ENCODE results near the gene EGFR. TPM values are rescaled to one million over a fixed set of nuclear protein-coding genes. Genes with fewer than 3 reads are reported as not detected.

Gene EGFR
- total and polyA plus RNA-seq, 5 donors from 2014 or later = not detected

DNA sequence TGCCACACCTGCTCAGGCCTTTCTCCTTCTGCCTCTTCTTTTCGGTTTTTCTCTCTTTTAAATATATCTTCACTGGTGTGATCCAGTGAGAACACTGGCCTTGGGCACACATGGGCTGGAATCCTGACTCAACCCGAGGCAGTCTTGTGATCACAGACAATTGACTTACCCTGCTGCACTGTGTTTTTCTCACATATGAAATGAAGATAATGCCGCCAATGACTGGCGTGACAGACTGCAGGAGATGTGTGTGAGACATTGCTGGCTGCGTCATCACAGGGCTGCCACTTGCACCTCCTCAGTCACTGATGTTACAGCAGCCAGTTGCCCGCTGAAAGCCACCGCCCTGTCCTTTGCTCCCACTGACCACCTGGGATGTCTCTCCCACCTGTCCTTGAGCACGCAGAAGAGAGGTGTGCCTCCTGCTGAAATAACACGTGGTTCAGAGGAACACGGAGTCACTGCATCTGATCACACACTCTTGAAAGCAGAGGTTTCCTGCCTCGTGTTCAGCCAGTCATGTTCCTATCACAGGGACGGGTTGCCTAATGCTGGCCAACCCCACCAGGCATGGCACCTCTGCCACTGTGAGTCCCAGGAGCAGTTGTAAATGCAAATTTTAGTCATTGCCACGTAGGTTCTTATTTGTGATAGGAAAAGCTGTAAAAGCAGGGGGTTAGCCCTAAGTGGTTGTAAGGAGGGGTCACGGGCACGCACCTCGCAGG lies 221.8 kb downstream of the EGFR start:
- H3K4me3 Mint-ChIP-seq = no peak overlapping the region
- peaks cover 19% of the 10 kb centered on the region for H3K27me3 Mint-ChIP-seq

GRCh38 chr7:55241958-55242357 lies 223.1 kb downstream of the EGFR start:
- Mint-ChIP-seq H3K36me3 (no peaks in the 10 kb centered on the region), H3K27ac (no peak overlapping the region), H3K9me3 (no peaks in the 10 kb centered on the region), H3K4me3 (no peak overlapping the region), H3K4me1 (no peaks in the 10 kb centered on the region), H3K27me3 (peaks cover 19% of the 10 kb centered on the region)
- no peak for ATAC-seq (ENCODE audit: low read depth in 2 of 2)
- Histone ChIP-seq H3K27ac (ENCODE audit: insufficient read depth, low read length, poor library complexity, severe bottlenecking) (no peak overlapping the region), H3K4me1 (ENCODE audit: control insufficient read depth, insufficient read depth, low read length, poor library complexity, severe bottlenecking) (no peaks in the 10 kb centered on the region), H3K27me3 (ENCODE audit: control insufficient read depth, insufficient read depth, low read length) (peaks cover 3% of the 10 kb centered on the region), H3K9me3 (ENCODE audit: control insufficient read depth in 2 of 2, low read length in 2 of 2) (no peaks in the 10 kb centered on the region), H3K36me3 (ENCODE audit: control insufficient read depth, insufficient read depth, low read length) (no peaks in the 10 kb centered on the region), H3K4me3 (ENCODE audit: low read depth, low read length) (no peak overlapping the region)
- no peak for DNase-seq

More for the DNA sequence above, 221.8 kb downstream of the EGFR start:
- H3K4me3 ChIP-seq (ENCODE audit: low read depth, low read length) = no peak overlapping the region
- Mint-ChIP-seq H3K4me1 (no peaks in the 10 kb centered on the region), H3K9me3 (no peaks in the 10 kb centered on the region), H3K27ac (no peak overlapping the region), H3K36me3 (no peaks in the 10 kb centered on the region)
- no peaks in the 10 kb centered on the region for H3K36me3 ChIP-seq (ENCODE audit: control insufficient read depth, insufficient read depth, low read length)
- ATAC-seq (ENCODE audit: low read depth in 2 of 2) = no peak
- no peak overlapping the region for H3K27ac ChIP-seq (ENCODE audit: insufficient read depth, low read length, poor library complexity, severe bottlenecking)
- H3K27me3 ChIP-seq (ENCODE audit: control insufficient read depth, insufficient read depth, low read length) = peaks cover 3% of the 10 kb centered on the region
- no peaks in the 10 kb centered on the region for H3K9me3 ChIP-seq (ENCODE audit: control insufficient read depth in 2 of 2, low read length in 2 of 2)
- DNase-seq = no peak
- no peaks in the 10 kb centered on the region for H3K4me1 ChIP-seq (ENCODE audit: control insufficient read depth, insufficient read depth, low read length, poor library complexity, severe bottlenecking)

- H3K36me3 ChIP-seq (ENCODE audit: control insufficient read depth, insufficient read depth, low read length) = no peaks in the 10 kb centered on the region
- H3K4me1 ChIP-seq (ENCODE audit: control insufficient read depth, insufficient read depth, low read length, poor library complexity, severe bottlenecking) = no peaks in the 10 kb centered on the region
- peaks cover 19% of the 10 kb centered on the region for H3K27me3 Mint-ChIP-seq
- H3K4me1 Mint-ChIP-seq = no peaks in the 10 kb centered on the region
- H3K4me3 Mint-ChIP-seq = no peak overlapping the region
- H3K27me3 ChIP-seq (ENCODE audit: control insufficient read depth, insufficient read depth, low read length) = peaks cover 3% of the 10 kb centered on the region
- H3K27ac Mint-ChIP-seq = no peak overlapping the region
- H3K4me3 ChIP-seq (ENCODE audit: low read depth, low read length) = no peak overlapping the region
- no peak overlapping the region for H3K27ac ChIP-seq (ENCODE audit: insufficient read depth, low read length, poor library complexity, severe bottlenecking)
- H3K9me3 ChIP-seq (ENCODE audit: control insufficient read depth in 2 of 2, low read length in 2 of 2) = no peaks in the 10 kb centered on the region
- H3K36me3 Mint-ChIP-seq = no peaks in the 10 kb centered on the region
- DNase-seq = no peak
- H3K9me3 Mint-ChIP-seq = no peaks in the 10 kb centered on the region
- no peak for ATAC-seq (ENCODE audit: low read depth in 2 of 2)
These were observed 223.8 kb downstream of the EGFR start for GRCh38 chr7:55242613-55243012.

DNA sequence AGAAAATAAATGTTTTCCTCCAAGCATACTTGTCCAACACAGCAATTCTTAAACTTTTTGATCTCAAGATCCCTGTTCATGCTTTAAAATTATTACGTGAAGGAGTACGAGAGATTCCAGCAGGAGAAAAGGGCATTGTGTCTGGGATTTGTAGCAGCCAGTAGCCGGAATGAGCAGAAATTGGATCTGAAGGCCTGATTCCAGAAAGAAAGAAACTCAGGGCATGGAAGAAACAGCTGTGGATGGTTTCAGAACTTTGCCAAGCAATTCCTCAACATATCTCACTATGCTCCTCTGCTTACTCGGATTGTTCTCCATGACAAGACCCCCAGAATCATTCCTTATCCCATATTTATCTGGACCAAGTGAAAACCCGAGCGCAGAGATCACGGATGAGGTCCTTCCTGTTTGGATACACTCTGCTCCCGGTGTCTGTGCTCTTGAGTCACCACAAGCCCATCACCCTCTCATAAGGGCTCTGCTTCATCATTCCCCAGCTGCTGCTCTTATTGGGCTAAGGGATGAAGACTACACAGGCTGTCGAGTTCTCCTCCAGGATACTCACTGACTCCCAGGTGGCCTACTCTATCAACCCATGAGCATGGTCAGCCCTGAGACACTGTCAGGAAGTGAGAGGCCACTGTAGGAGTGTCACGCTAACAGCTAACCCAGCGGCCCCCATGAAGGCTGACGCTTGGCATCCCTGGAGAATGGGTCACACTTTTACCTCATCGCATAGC lies 225.4 kb downstream of the EGFR start:
- H3K4me3 Mint-ChIP-seq = no peak overlapping the region
- H3K4me1 Mint-ChIP-seq = no peaks in the 10 kb centered on the region
- no peaks in the 10 kb centered on the region for H3K9me3 ChIP-seq (ENCODE audit: control insufficient read depth in 2 of 2, low read length in 2 of 2)
- DNase-seq (no peak), ATAC-seq (ENCODE audit: low read depth in 2 of 2) (no peak)
- H3K9me3 Mint-ChIP-seq = no peaks in the 10 kb centered on the region
- no peak overlapping the region for H3K27ac ChIP-seq (ENCODE audit: insufficient read depth, low read length, poor library complexity, severe bottlenecking)
- no peaks in the 10 kb centered on the region for H3K36me3 ChIP-seq (ENCODE audit: control insufficient read depth, insufficient read depth, low read length)
- no peaks in the 10 kb centered on the region for H3K4me1 ChIP-seq (ENCODE audit: control insufficient read depth, insufficient read depth, low read length, poor library complexity, severe bottlenecking)
- peaks cover 19% of the 10 kb centered on the region for H3K27me3 Mint-ChIP-seq
- no peak overlapping the region for H3K4me3 ChIP-seq (ENCODE audit: low read depth, low read length)
- peaks cover 3% of the 10 kb centered on the region for H3K27me3 ChIP-seq (ENCODE audit: control insufficient read depth, insufficient read depth, low read length)
- no peak overlapping the region for H3K27ac Mint-ChIP-seq
- H3K36me3 Mint-ChIP-seq = no peaks in the 10 kb centered on the region

GRCh38 chr7:55245271-55245723 lies 226.5 kb downstream of the EGFR start:
- Mint-ChIP-seq H3K27ac (no peak overlapping the region), H3K27me3 (peaks cover 13% of the 10 kb centered on the region), H3K36me3 (no peaks in the 10 kb centered on the region), H3K4me1 (no peaks in the 10 kb centered on the region), H3K9me3 (no peaks in the 10 kb centered on the region), H3K4me3 (no peak overlapping the region)
- H3K9me3 ChIP-seq (ENCODE audit: control insufficient read depth in 2 of 2, low read length in 2 of 2) = no peaks in the 10 kb centered on the region
- H3K27me3 ChIP-seq (ENCODE audit: control insufficient read depth, insufficient read depth, low read length) = peaks cover 3% of the 10 kb centered on the region
- H3K4me1 ChIP-seq (ENCODE audit: control insufficient read depth, insufficient read depth, low read length, poor library complexity, severe bottlenecking) = no peaks in the 10 kb centered on the region
- H3K36me3 ChIP-seq (ENCODE audit: control insufficient read depth, insufficient read depth, low read length) = no peaks in the 10 kb centered on the region
- no peak for ATAC-seq (ENCODE audit: low read depth in 2 of 2)
- H3K27ac ChIP-seq (ENCODE audit: insufficient read depth, low read length, poor library complexity, severe bottlenecking) = no peak overlapping the region
- no peak for DNase-seq
- H3K4me3 ChIP-seq (ENCODE audit: low read depth, low read length) = no peak overlapping the region

DNA sequence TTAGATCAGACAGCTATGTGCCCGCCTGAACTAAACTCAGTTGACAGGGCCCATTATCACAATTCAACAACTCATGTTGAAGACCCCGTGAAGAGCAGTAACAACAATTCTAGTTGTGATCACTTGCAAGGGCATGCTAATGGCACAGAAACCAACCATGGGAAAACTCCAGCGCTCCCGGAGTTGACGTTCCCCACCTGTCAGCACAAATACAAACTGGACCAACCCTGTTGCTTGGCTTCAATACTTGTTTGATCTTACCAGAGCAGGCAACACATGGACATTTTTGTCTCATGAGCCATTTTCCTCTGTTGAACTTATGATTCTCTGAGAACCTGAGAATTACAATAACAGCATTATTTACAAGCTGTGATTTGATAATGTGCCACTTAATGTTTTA lies 227.4 kb downstream of the EGFR start:
- H3K27ac ChIP-seq (ENCODE audit: insufficient read depth, low read length, poor library complexity, severe bottlenecking) = no peak overlapping the region
- no peak overlapping the region for H3K4me3 ChIP-seq (ENCODE audit: low read depth, low read length)
- no peak overlapping the region for H3K27ac Mint-ChIP-seq
- no peak overlapping the region for H3K4me3 Mint-ChIP-seq
- no peaks in the 10 kb centered on the region for H3K4me1 ChIP-seq (ENCODE audit: control insufficient read depth, insufficient read depth, low read length, poor library complexity, severe bottlenecking)
- H3K27me3 Mint-ChIP-seq = peaks cover 21% of the 10 kb centered on the region
- H3K36me3 Mint-ChIP-seq = no peaks in the 10 kb centered on the region
- H3K9me3 ChIP-seq (ENCODE audit: control insufficient read depth in 2 of 2, low read length in 2 of 2) = no peaks in the 10 kb centered on the region
- peaks cover 3% of the 10 kb centered on the region for H3K27me3 ChIP-seq (ENCODE audit: control insufficient read depth, insufficient read depth, low read length)
- DNase-seq (no peak), ATAC-seq (ENCODE audit: low read depth in 2 of 2) (no peak)
- no peaks in the 10 kb centered on the region for H3K9me3 Mint-ChIP-seq
- no peaks in the 10 kb centered on the region for H3K36me3 ChIP-seq (ENCODE audit: control insufficient read depth, insufficient read depth, low read length)
- H3K4me1 Mint-ChIP-seq = no peaks in the 10 kb centered on the region

GRCh38 chr7:55247428-55247827 lies 228.6 kb downstream of the EGFR start:
- Mint-ChIP-seq H3K36me3 (no peaks in the 10 kb centered on the region), H3K4me3 (no peak overlapping the region)

DNA sequence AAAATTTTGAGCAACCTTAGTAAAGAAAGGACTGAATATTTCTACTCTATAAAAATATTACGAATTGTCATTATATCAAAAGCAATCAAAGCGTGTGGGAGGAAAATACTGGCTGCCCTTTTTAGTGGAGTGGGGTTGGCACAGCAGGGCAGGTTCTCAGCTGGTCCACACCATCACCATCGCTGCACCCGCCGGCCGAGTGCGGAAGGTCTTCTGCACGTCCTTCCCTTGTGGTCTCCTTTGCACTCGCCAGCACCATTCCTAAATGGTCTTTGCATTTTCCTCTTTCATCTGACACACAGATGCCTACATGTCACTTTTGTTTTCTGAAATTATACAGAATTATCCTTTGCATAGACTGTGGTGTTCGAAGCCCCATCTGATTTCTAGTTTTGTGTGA lies 229.7 kb downstream of the EGFR start:
- Histone ChIP-seq H3K4me1 (ENCODE audit: control insufficient read depth, insufficient read depth, low read length, poor library complexity, severe bottlenecking) (no peaks in the 10 kb centered on the region), H3K27ac (ENCODE audit: insufficient read depth, low read length, poor library complexity, severe bottlenecking) (no peak overlapping the region), H3K27me3 (ENCODE audit: control insufficient read depth, insufficient read depth, low read length) (peaks cover 9% of the 10 kb centered on the region), H3K4me3 (ENCODE audit: low read depth, low read length) (no peak overlapping the region), H3K9me3 (ENCODE audit: control insufficient read depth in 2 of 2, low read length in 2 of 2) (no peaks in the 10 kb centered on the region), H3K36me3 (ENCODE audit: control insufficient read depth, insufficient read depth, low read length) (no peaks in the 10 kb centered on the region)
- Mint-ChIP-seq H3K9me3 (no peaks in the 10 kb centered on the region), H3K4me3 (no peak overlapping the region), H3K27me3 (peaks cover 39% of the 10 kb centered on the region), H3K36me3 (no peaks in the 10 kb centered on the region), H3K4me1 (peaks cover 0 to 2% (median 0%) of the 10 kb centered on the region in 4 donors), H3K27ac (no peak overlapping the region)
- ATAC-seq (ENCODE audit: low read depth in 2 of 2) (no peak), DNase-seq (no peak)

More at GRCh38 chr7:55247428-55247827, 228.6 kb downstream of the EGFR start:
- Mint-ChIP-seq H3K27me3 (peaks cover 32% of the 10 kb centered on the region), H3K27ac (no peak overlapping the region), H3K4me1 (no peaks in the 10 kb centered on the region), H3K9me3 (no peaks in the 10 kb centered on the region)
- Histone ChIP-seq H3K4me3 (ENCODE audit: low read depth, low read length) (no peak overlapping the region), H3K9me3 (ENCODE audit: control insufficient read depth in 2 of 2, low read length in 2 of 2) (no peaks in the 10 kb centered on the region), H3K36me3 (ENCODE audit: control insufficient read depth, insufficient read depth, low read length) (no peaks in the 10 kb centered on the region), H3K4me1 (ENCODE audit: control insufficient read depth, insufficient read depth, low read length, poor library complexity, severe bottlenecking) (no peaks in the 10 kb centered on the region), H3K27me3 (ENCODE audit: control insufficient read depth, insufficient read depth, low read length) (peaks cover 5% of the 10 kb centered on the region), H3K27ac (ENCODE audit: insufficient read depth, low read length, poor library complexity, severe bottlenecking) (no peak overlapping the region)
- ATAC-seq (ENCODE audit: low read depth in 2 of 2) (no peak), DNase-seq (no peak)

All from CD4-positive, CD25-positive, alpha-beta regulatory T cell (primary cell).